ENCODE data around the gene ADGRL1.
"Not testable (repeated sequence)": the region's sequence is repeated elsewhere in the genome, so short reads cannot be mapped to it uniquely, and the experiment has no call there.

The ADGRL1 gene

GRCh38 chr19:14206737-14207726, 1.1 kb upstream of the ADGRL1 start:
- peaks cover 57 to 75% of the 10 kb centered on the region in 2 donors for H3K27me3 Mint-ChIP-seq
- H3K4me1 Mint-ChIP-seq = peaks cover 17 to 33% of the 10 kb centered on the region in 2 donors
- not testable (repeated sequence) for H3K9me3 Mint-ChIP-seq, H3K36me3 Mint-ChIP-seq
- peak overlapping the region; percentile 89 for H3K27ac Mint-ChIP-seq
- ATAC-seq (replicated peaks) (peak; percentile 75), DNase-seq (peak; percentile 72)
- peak overlapping the region; percentile 92 to 96 for H3K4me3 Mint-ChIP-seq

GRCh38 chr19:14206308-14206707, 339 bp upstream of the ADGRL1 start:
- not testable (repeated sequence) for H3K27ac Mint-ChIP-seq, DNase-seq, H3K4me3 Mint-ChIP-seq, H3K36me3 Mint-ChIP-seq, H3K9me3 Mint-ChIP-seq
- ATAC-seq (replicated peaks) = peak; percentile 1 to 15
- Mint-ChIP-seq H3K4me1 (peaks cover 17 to 33% of the 10 kb centered on the region in 2 donors), H3K27me3 (peaks cover 62 to 75% of the 10 kb centered on the region in 2 donors)

GRCh38 chr19:14204676-14205451, 1.1 kb downstream of the ADGRL1 start:
- not testable (repeated sequence) for H3K36me3 Mint-ChIP-seq; H3K9me3 Mint-ChIP-seq; ATAC-seq (replicated peaks); DNase-seq
- Mint-ChIP-seq H3K4me3 (peak overlapping the region; percentile 59 to 71), H3K27ac (peak overlapping the region; percentile 11), H3K27me3 (peaks cover 52 to 69% of the 10 kb centered on the region in 2 donors), H3K4me1 (peaks cover 19 to 32% of the 10 kb centered on the region in 2 donors)

GRCh38 chr19:14204219-14204618, 1.8 kb downstream of the ADGRL1 start:
- not testable (repeated sequence) for ATAC-seq (replicated peaks); H3K27ac Mint-ChIP-seq; DNase-seq; H3K9me3 Mint-ChIP-seq; H3K36me3 Mint-ChIP-seq
- Mint-ChIP-seq H3K4me3 (peak overlapping the region; percentile 46 to 71), H3K27me3 (peaks cover 47 to 64% of the 10 kb centered on the region in 2 donors), H3K4me1 (peaks cover 16 to 27% of the 10 kb centered on the region in 2 donors)

GRCh38 chr19:14203788-14204187, 2.2 kb downstream of the ADGRL1 start:
- not testable (repeated sequence) for ATAC-seq (replicated peaks); H3K27ac Mint-ChIP-seq
- H3K4me1 Mint-ChIP-seq = peaks cover 16 to 27% of the 10 kb centered on the region in 2 donors

GRCh38 chr19:14203177-14203576, 2.8 kb downstream of the ADGRL1 start:
- Mint-ChIP-seq H3K4me1 (peaks cover 16 to 27% of the 10 kb centered on the region in 2 donors), H3K9me3 (no peaks in the 10 kb centered on the region), H3K27ac (no peak overlapping the region), H3K36me3 (no peaks in the 10 kb centered on the region), H3K27me3 (peaks cover 43 to 55% of the 10 kb centered on the region in 2 donors), H3K4me3 (no peak overlapping the region)
- DNase-seq (no peak), ATAC-seq (replicated peaks) (no peak)

More at GRCh38 chr19:14203788-14204187, 2.2 kb downstream of the ADGRL1 start:
- peaks cover 47 to 61% of the 10 kb centered on the region in 2 donors for H3K27me3 Mint-ChIP-seq
- H3K36me3 Mint-ChIP-seq, H3K4me3 Mint-ChIP-seq, DNase-seq, H3K9me3 Mint-ChIP-seq: not testable (repeated sequence)

GRCh38 chr19:14201481-14201880, 4.5 kb downstream of the ADGRL1 start:
- not testable (repeated sequence) for H3K36me3 Mint-ChIP-seq; H3K4me3 Mint-ChIP-seq; DNase-seq; H3K9me3 Mint-ChIP-seq; ATAC-seq (replicated peaks); H3K27ac Mint-ChIP-seq
- Mint-ChIP-seq H3K4me1 (peaks cover 8 to 16% of the 10 kb centered on the region in 2 donors), H3K27me3 (peaks cover 39 to 48% of the 10 kb centered on the region in 2 donors)

GRCh38 chr19:14200147-14200841, 5.7 kb downstream of the ADGRL1 start:
- not testable (repeated sequence) for H3K9me3 Mint-ChIP-seq, H3K4me3 Mint-ChIP-seq, H3K27ac Mint-ChIP-seq, H3K36me3 Mint-ChIP-seq
- Mint-ChIP-seq H3K27me3 (peaks cover 43 to 44% of the 10 kb centered on the region in 2 donors), H3K4me1 (peaks cover 11 to 22% of the 10 kb centered on the region in 2 donors)
- DNase-seq (peak; percentile 32), ATAC-seq (replicated peaks) (peak; percentile 84)

- Mint-ChIP-seq H3K27me3 (peaks cover 28 to 29% of the 10 kb centered on the region in 2 donors), H3K27ac (no peak overlapping the region), H3K9me3 (peaks cover 0 to 1% of the 10 kb centered on the region in 2 donors), H3K4me3 (no peak overlapping the region), H3K4me1 (peaks cover 6 to 12% of the 10 kb centered on the region in 2 donors), H3K36me3 (no peaks in the 10 kb centered on the region)
- DNase-seq (no peak), ATAC-seq (replicated peaks) (no peak)
Observed at GRCh38 chr19:14198384-14199376, 7.3 kb downstream of the ADGRL1 start.

- H3K27me3 Mint-ChIP-seq = peaks cover 20 to 23% of the 10 kb centered on the region in 2 donors
- DNase-seq (no peak), ATAC-seq (replicated peaks) (no peak)
- H3K36me3 Mint-ChIP-seq = no peaks in the 10 kb centered on the region
- H3K4me3 Mint-ChIP-seq = no peak overlapping the region
- peaks cover 0 to 1% of the 10 kb centered on the region in 2 donors for H3K9me3 Mint-ChIP-seq
- H3K4me1 Mint-ChIP-seq = peaks cover 4 to 7% of the 10 kb centered on the region in 2 donors
- H3K27ac Mint-ChIP-seq = no peak overlapping the region
Observed at GRCh38 chr19:14197882-14198281, 8.1 kb downstream of the ADGRL1 start.

GRCh38 chr19:14197288-14197687, 8.7 kb downstream of the ADGRL1 start:
- not testable (repeated sequence) for H3K9me3 Mint-ChIP-seq; H3K36me3 Mint-ChIP-seq; H3K27ac Mint-ChIP-seq; ATAC-seq (replicated peaks); H3K4me3 Mint-ChIP-seq; DNase-seq; H3K4me1 Mint-ChIP-seq
- H3K27me3 Mint-ChIP-seq = peaks cover 15 to 18% of the 10 kb centered on the region in 2 donors

GRCh38 chr19:14196105-14196504, 9.9 kb downstream of the ADGRL1 start:
- H3K27ac Mint-ChIP-seq, H3K9me3 Mint-ChIP-seq, H3K4me1 Mint-ChIP-seq, H3K36me3 Mint-ChIP-seq: not testable (repeated sequence)
- ATAC-seq (replicated peaks) = peak; percentile 79 to 85
- H3K27me3 Mint-ChIP-seq = peaks cover 8 to 12% of the 10 kb centered on the region in 2 donors
- H3K4me3 Mint-ChIP-seq = peak overlapping the region; percentile 0 to 18
- peak; percentile 34 for DNase-seq

GRCh38 chr19:14195216-14195615, 10.8 kb downstream of the ADGRL1 start:
- H3K36me3 Mint-ChIP-seq; H3K27ac Mint-ChIP-seq; H3K9me3 Mint-ChIP-seq; H3K4me3 Mint-ChIP-seq; ATAC-seq (replicated peaks); H3K4me1 Mint-ChIP-seq; DNase-seq: not testable (repeated sequence)
- H3K27me3 Mint-ChIP-seq = peaks cover 8 to 12% of the 10 kb centered on the region in 2 donors
